Vagina (tissue), 2 donors: Measurements from ENCODE around the gene OPRL1. TPM values are rescaled to one million over a fixed set of nuclear protein-coding genes. Genes with fewer than 3 reads are reported as not detected.
"Not testable (repeated sequence)": the region's sequence is repeated elsewhere in the genome, so short reads cannot be mapped to it uniquely, and the experiment has no call there.

Experiments
- DNase-seq, 2 donors: peaks; one replicate each; pipeline ENCODE4 v3.0.0-alpha.2; 2017; ENCODE audit errors: extremely low spot score in 2 of 2
- H3K27ac ChIP-seq: fragments of 200-600 bp; sonication (generic); one replicate; pipeline ENCODE4 v1.5.1; 2019
- H3K27me3 ChIP-seq: fragments of 200-600 bp; sonication (generic); one replicate; pipeline ENCODE4 v1.5.1; 2019
- H3K36me3 ChIP-seq, 2 donors: fragments of 200-600 bp; sonication (generic); one replicate each; pipeline ENCODE4 v1.5.1; 2017 to 2019
- H3K4me1 ChIP-seq: fragments of 200-600 bp; sonication (generic); one replicate; pipeline ENCODE4 v1.5.1; 2019
- H3K4me3 ChIP-seq, 2 donors: fragments of 200-600 bp; sonication (generic); 1 replicate in 1 of 2; 2 replicates in 1 of 2; pipeline ENCODE4 v1.5.1; 2016 to 2019
- H3K9me3 ChIP-seq: fragments of 200-600 bp; sonication (generic); one replicate; pipeline ENCODE4 v1.5.1; 2019
- POLR2A ChIP-seq, 2 donors: fragments of 450-650 bp; IDR thresholded peaks; one replicate each; pipeline ENCODE4 v1.6.1; 2017; ENCODE audit warnings: antibody characterized with exemption in 2 of 2, mild to moderate bottlenecking in 2 of 2, moderate library complexity in 2 of 2
- POLR2AphosphoS5 ChIP-seq, 2 donors: sonication (generic); formaldehyde crosslinking; IDR thresholded peaks; one replicate each; pipeline ENCODE4 v1.9.0; 2017; ENCODE audit warnings: antibody characterized with exemption in 2 of 2, mild to moderate bottlenecking in 2 of 2, low read depth in 1 of 2; ENCODE audit not compliant: insufficient read depth in 1 of 2
- intact Hi-C: fragments of 100-400 bp; cut with DNase I; formaldehyde crosslinking; loops from one replicate; pipeline ENCODE4 v1.15.1; 2023
- total RNA-seq: library from RNA; depleted of rRNA; stranded (reverse); fragments of >200 nt; gene quantifications from one replicate; pipeline ENCODE4 v1.2.3, GENCODE V29; 2016
- TF ChIP-seq, protein P1 (sequence below), 3 experiments: fragments of 450-650 bp in 2 of 3; fragments of 200-600 bp in 1 of 3; sonication (generic) in 1 of 3; IDR thresholded peaks; one replicate each; pipeline ENCODE4 v1.5.1; 2017 to 2019; ENCODE audit warnings: antibody characterized with exemption in 3 of 3, mild to moderate bottlenecking in 2 of 3, moderate library complexity in 2 of 3

The OPRL1 gene
- total RNA-seq, 1 donor from 2014 or later: 1.5 TPM

DNA sequence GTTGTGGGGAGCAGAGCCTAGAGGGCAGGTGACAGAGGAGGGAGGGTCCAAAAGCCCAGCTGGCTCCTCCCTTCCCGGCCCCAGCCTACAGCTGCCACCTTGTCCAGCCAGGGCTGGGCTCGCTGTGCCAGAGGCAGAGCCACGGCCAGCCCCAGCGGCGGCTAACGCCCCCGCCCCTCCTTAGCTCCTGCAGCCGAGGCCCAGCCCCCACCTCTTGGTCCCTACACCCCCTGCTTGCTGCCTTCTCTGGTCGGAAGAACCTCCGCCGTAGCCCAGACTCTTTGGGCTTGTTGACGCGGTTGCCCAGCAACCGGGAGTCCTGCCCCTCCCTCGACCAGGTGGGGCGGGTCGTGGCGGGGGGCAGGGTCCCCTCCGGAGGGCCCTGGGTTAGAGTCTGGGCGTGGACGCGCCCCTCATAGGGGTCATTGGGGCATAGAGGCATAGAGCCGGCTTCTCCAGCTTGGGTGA lies 4.8 kb downstream of the OPRL1 start:
- TF ChIP-seq, protein P1, sequence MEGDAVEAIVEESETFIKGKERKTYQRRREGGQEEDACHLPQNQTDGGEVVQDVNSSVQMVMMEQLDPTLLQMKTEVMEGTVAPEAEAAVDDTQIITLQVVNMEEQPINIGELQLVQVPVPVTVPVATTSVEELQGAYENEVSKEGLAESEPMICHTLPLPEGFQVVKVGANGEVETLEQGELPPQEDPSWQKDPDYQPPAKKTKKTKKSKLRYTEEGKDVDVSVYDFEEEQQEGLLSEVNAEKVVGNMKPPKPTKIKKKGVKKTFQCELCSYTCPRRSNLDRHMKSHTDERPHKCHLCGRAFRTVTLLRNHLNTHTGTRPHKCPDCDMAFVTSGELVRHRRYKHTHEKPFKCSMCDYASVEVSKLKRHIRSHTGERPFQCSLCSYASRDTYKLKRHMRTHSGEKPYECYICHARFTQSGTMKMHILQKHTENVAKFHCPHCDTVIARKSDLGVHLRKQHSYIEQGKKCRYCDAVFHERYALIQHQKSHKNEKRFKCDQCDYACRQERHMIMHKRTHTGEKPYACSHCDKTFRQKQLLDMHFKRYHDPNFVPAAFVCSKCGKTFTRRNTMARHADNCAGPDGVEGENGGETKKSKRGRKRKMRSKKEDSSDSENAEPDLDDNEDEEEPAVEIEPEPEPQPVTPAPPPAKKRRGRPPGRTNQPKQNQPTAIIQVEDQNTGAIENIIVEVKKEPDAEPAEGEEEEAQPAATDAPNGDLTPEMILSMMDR (IDR thresholded peaks at IDR 0.05): no peak
- no peak for TF ChIP-seq POLR2A (IDR thresholded peaks at IDR 0.05)
- no peak for TF ChIP-seq POLR2AphosphoS5 (IDR thresholded peaks at IDR 0.05; ENCODE audit: insufficient read depth in 1 of 2, low read depth in 1 of 2)
- Histone ChIP-seq H3K27ac (no peak overlapping the region), H3K4me1 (peaks cover 16% of the 10 kb centered on the region), H3K9me3 (no peaks in the 10 kb centered on the region), H3K36me3 (no peaks in the 10 kb centered on the region), H3K4me3 (no peak overlapping the region), H3K27me3 (no peaks in the 10 kb centered on the region)
- intact Hi-C loops: loop anchor here (5.0 kb wide), 1 partner anchor 1842 kb away; no protein-coding TSS in a partner anchor
- DNase-seq: no peak

DNA sequence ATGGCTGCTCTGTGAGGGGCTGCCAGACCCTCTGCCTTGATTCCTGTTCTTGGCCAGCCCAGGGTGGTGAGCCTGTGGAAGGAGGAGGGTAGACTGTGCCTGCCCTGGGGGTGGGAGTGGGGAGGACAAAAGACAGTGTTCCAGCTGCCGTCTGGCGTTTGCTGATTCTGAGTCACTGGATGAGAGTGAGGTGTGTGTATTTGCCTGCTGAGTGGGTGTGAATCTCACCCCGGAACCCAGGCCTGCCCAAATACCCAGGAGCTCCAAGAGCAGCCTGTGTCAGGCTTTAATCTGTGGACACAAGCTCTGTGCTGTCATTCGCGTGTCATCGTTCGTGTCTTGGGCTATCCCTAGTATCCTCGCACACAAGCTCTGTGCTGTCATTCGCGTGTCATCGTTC lies 6.9 kb downstream of the OPRL1 start:
- H3K4me1 ChIP-seq: peaks cover 16% of the 10 kb centered on the region
- H3K27ac ChIP-seq: no peak overlapping the region
- no peak for DNase-seq
- H3K36me3 ChIP-seq: no peaks in the 10 kb centered on the region
- intact Hi-C loops: loop anchor here (5.0 kb wide), 1 partner anchor 1844 kb away; no protein-coding TSS in a partner anchor
- no peak overlapping the region for H3K4me3 ChIP-seq
- TF ChIP-seq, protein P1 (IDR thresholded peaks at IDR 0.05): no peak
- TF ChIP-seq POLR2A (IDR thresholded peaks at IDR 0.05) (no peak), POLR2AphosphoS5 (IDR thresholded peaks at IDR 0.05; ENCODE audit: insufficient read depth in 1 of 2, low read depth in 1 of 2) (no peak)
- no peaks in the 10 kb centered on the region for H3K9me3 ChIP-seq
- no peaks in the 10 kb centered on the region for H3K27me3 ChIP-seq

DNA sequence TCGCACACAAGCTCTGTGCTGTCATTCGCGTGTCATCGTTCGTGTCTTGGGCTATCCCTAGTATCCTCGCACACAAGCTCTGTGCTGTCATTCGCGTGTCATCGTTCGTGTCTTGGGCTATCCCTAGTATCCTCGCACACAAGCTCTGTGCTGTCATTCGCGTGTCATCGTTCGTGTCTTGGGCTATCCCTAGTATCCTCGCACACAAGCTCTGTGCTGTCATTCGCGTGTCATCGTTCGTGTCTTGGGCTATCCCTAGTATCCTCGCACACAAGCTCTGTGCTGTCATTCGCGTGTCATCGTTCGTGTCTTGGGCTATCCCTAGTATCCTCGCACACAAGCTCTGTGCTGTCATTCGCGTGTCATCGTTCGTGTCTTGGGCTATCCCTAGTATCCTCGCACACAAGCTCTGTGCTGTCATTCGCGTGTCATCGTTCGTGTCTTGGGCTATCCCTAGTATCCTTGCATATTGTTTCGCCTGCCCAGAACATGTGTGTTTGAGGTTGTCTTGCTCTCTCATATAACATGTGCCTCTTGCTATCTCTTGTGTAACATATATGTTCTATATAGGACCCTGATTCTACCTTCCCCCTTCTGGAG lies 7.4 kb downstream of the OPRL1 start:
- not testable (repeated sequence) for DNase-seq, H3K27me3 ChIP-seq

DNA sequence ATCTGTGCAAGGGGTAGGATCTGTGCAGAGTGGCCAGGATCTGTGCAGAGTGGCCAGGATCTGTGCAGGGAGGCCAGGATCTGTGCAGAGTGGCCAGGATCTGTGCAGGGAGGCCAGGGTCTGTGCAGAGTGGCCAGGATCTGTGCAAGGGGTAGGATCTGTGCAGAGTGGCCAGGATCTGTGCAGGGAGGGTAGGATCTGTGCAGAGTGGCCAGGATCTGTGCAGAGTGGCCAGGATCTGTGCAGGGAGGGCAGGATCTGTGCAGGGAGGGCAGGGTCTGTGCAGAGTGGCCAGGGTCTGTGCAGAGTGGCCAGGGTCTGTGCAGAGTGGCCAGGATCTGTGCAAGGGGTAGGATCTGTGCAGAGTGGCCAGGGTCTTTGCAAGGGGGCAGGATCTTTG lies 8.7 kb downstream of the OPRL1 start:
- not testable (repeated sequence) for H3K27ac ChIP-seq, H3K4me1 ChIP-seq, DNase-seq, H3K4me3 ChIP-seq, H3K27me3 ChIP-seq, H3K9me3 ChIP-seq, H3K36me3 ChIP-seq
- intact Hi-C loops: loop anchor here (5.0 kb wide), 1 partner anchor 1846 kb away; no protein-coding TSS in a partner anchor

More for the DNA sequence above, 7.4 kb downstream of the OPRL1 start:
- not testable (repeated sequence) for H3K9me3 ChIP-seq, H3K27ac ChIP-seq, H3K36me3 ChIP-seq, H3K4me3 ChIP-seq
- H3K4me1 ChIP-seq: peaks cover 16% of the 10 kb centered on the region
- intact Hi-C loops: loop anchor here (5.0 kb wide), 1 partner anchor 1845 kb away; no protein-coding TSS in a partner anchor

DNA sequence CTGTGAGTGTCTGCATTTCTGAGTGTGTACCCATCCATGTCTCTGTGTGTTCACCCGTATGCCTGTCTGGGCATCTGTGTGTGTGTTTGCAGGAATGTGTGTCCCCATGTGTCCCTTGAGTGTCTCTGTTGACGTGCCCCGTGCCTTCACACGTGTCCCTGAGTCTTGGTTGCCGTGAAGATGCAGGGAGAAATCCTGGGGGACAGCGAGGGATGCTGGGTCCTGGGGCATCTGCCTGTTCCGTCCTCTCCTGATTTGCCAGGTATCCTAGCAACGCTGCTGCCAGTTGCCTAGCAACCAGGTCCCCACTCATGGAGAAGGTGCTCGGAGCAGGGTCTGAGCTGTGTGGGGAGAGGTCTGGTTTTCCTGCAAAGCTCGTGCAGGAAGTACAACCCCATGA lies 10.3 kb downstream of the OPRL1 start:
- intact Hi-C loops: no loop called here
- Histone ChIP-seq H3K36me3 (no peaks in the 10 kb centered on the region), H3K27ac (no peak overlapping the region), H3K4me3 (no peak overlapping the region), H3K9me3 (no peaks in the 10 kb centered on the region), H3K27me3 (no peaks in the 10 kb centered on the region), H3K4me1 (no peaks in the 10 kb centered on the region)
- TF ChIP-seq, protein P1 (IDR thresholded peaks at IDR 0.05): no peak
- TF ChIP-seq POLR2AphosphoS5 (IDR thresholded peaks at IDR 0.05; ENCODE audit: insufficient read depth in 1 of 2, low read depth in 1 of 2) (no peak), POLR2A (IDR thresholded peaks at IDR 0.05) (no peak)
- DNase-seq: no peak

DNA sequence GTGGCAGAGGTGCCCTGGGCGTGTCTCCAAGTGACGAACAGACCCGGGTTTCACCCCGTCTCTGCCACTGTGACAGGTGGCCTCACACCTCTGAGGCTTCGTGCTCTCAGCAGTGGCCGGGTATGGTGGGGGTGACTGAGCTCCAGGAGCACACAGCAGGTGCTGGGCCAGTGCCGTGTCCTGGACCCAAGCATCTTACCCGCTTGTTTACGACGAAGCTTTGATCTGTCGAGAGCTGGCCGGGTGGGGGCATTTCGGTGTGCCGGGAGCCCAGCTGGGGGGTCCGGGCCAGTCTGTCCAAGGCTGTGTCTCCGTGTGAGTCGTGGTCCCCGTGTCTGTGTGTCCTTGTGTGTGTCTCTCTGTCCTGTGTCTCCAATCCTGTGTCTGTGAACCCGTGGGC lies 11.5 kb downstream of the OPRL1 start:
- intact Hi-C loops: no loop called here
- no peak for DNase-seq
- H3K27me3 ChIP-seq: no peaks in the 10 kb centered on the region
- TF ChIP-seq POLR2A (IDR thresholded peaks at IDR 0.05) (no peak), POLR2AphosphoS5 (IDR thresholded peaks at IDR 0.05; ENCODE audit: insufficient read depth in 1 of 2, low read depth in 1 of 2) (no peak)
- TF ChIP-seq, protein P1 (IDR thresholded peaks at IDR 0.05): no peak
- no peak overlapping the region for H3K27ac ChIP-seq
- H3K4me1 ChIP-seq: no peaks in the 10 kb centered on the region
- H3K36me3 ChIP-seq: no peaks in the 10 kb centered on the region
- no peaks in the 10 kb centered on the region for H3K9me3 ChIP-seq
- no peak overlapping the region for H3K4me3 ChIP-seq
